Measurements from ENCODE around the gene MAPK8. TPM values are rescaled to one million over a fixed set of nuclear protein-coding genes. Genes with fewer than 3 reads are reported as not detected.
A peak's percentile ranks its signal among the peaks of the same experiment; 100 is the strongest.

The MAPK8 gene
- total and polyA plus RNA-seq, 9 of the 15 experiments (the other 6 are each of a cell fraction or from before 2014, with no cell fraction given) = 6.4 to 159 (median 71.0) TPM

DNA sequence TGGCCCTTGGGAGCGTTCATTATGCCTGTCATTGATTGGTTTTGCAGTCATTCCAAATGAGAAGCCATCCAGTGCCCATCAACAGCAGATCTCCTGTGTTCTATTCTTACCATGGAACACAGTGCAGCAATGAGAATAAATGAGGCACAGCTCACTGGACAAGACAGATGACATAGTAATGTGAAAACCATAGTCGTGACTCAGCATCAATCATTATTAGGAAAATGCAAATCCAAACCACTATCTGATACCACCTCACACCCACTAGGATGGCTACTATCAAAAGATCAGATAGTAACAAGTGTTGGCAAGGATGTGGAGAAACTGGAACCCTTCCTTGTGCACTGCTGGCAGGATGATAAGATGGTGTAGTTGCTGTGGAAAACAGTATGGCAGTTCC is 153.7 kb downstream of the MAPK8 start (continued):
- TF ChIP-seq PHB (CRISPR knock-in tag; IDR thresholded peaks at IDR 0.05) = no peak

DNA sequence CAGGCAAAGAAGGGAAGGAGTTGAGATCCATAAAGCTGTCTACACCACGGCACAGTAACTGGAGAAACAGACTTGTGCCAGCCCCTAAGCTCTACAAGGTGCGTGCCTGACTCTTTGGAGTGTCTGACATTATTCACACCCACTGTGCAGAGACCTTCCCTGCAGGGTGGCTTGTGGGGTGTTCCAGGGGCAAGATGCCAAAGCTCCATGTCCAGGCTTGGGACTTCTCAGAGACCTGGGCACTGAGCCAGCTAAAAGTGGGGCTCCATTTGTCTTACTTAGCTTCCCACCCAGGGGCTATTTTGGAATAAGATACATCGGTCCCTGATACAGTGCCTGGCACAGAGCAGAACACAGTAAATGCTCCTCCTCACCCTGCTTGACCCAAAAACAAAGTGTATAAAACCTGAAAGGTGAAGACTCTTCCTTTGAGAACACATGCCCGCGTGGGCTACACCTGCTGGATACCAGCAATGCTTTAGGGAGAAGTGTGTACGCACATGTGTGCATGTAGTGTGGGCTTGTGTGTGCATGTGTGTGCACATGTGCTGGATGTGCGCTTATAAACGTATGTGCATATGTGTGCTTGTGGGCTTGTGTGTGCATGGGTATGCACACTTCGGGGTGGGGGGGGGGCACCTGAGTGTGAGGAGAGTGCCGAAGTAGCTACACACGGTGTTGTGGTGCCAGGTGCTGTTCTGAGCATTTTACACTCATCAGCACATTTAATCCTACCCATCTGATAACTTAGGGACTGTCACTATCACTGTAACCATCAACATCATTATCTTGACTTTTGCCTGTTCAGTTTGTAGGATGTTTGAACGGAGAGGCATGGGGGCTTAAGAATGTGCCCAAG is 155.4 kb downstream of the MAPK8 start:
- POLR2A ChIA-PET = interaction anchor here (0.6 to 1.2 kb wide), 3 partner anchors 8 to 1338 kb away, joined by 3 to 4 read pairs (median 3); no protein-coding TSS in a partner anchor
- no peak overlapping the region for H2AFZ ChIP-seq (ENCODE audit: low read depth, low read length)
- H3K36me3 ChIP-seq (ENCODE audit: control insufficient read depth, insufficient read depth, low read length) = peaks cover 15% of the 10 kb centered on the region; the same call in 2 of the 3 replicates
- peak overlapping the region; percentile 9; the same call in 1 of the 3 replicates for H3K27ac ChIP-seq (ENCODE audit: extremely low read depth, low read depth, low read length)
- no peaks in the 10 kb centered on the region for H3K27me3 ChIP-seq (ENCODE audit: control insufficient read depth in 2 of 2, insufficient read depth in 2 of 2, low read length in 2 of 2)
- in situ Hi-C loops (cut with MboI) (no loop called here), intact Hi-C loops (cut with micrococcal nuclease) (no loop called here)
- ATAC-seq (no peak), DNase-seq (ENCODE audit: extremely low read depth in 1 of 4, low spot score in 3 of 4) (no peak), FAIRE-seq (no peak)
- no peak overlapping the region for H3K4me3 ChIP-seq
- H3K4me1 ChIP-seq (replicated peaks in 1 of 2; ENCODE audit: control insufficient read depth in 2 of 2, insufficient read depth in 2 of 2, low read length in 2 of 2) = peaks cover 64 to 81% of the 10 kb centered on the region in 2 experiments
- H4K20me1 ChIP-seq (replicated peaks; ENCODE audit: control insufficient read depth, insufficient read depth, low read length) = no peaks in the 10 kb centered on the region
- WGBS (ENCODE audit: insufficient coverage, low coverage, missing lambda C conversion rate) = 76% methylated on average over 12 of the region's 12 CpGs
- no peaks in the 10 kb centered on the region for H3K9me1 ChIP-seq (ENCODE audit: control insufficient read depth, insufficient read depth, low read length)
- H3K79me2 ChIP-seq (ENCODE audit: control insufficient read depth, insufficient read depth, low read length) = peaks cover 51% of the 10 kb centered on the region
- H3K9ac ChIP-seq (ENCODE audit: insufficient read depth in 1 of 2, low read depth in 2 of 2, low read length in 2 of 2) = peak overlapping the region in 1 of 2 experiments; percentile 76; a peak in 1 of 4 replicates
- CTCF ChIA-PET (ENCODE audit: low intra/inter-chr PET ratio) = no interaction called here
- H3K4me2 ChIP-seq (ENCODE audit: insufficient read depth, low read length) = no peak overlapping the region
- BruUV-seq (replicated peaks) = no TSS peak
- no peaks in the 10 kb centered on the region for H3K9me3 ChIP-seq (replicated peaks; ENCODE audit: control insufficient read depth, insufficient read depth, low read depth, low read length)
- no peak for TF ChIP-seq ZNF507 (tag; conservative IDR thresholded peaks at IDR 0.05)
- TF ChIP-seq ZNF124 (CRISPR knock-in tag; IDR thresholded peaks at IDR 0.05) = no peak
- TF ChIP-seq E2F3 (CRISPR knock-in tag; IDR thresholded peaks at IDR 0.05) = no peak
- no peak for TF ChIP-seq ZNF785 (CRISPR knock-in tag; IDR thresholded peaks at IDR 0.05)
- TF ChIP-seq BRD9 (IDR thresholded peaks at IDR 0.05; ENCODE audit: low read depth, partially characterized antibody) = no peak
- TF ChIP-seq HDAC3 (IDR thresholded peaks at IDR 0.05; ENCODE audit: borderline replicate concordance, partially characterized antibody) = no peak
- TF ChIP-seq ARID2 (IDR thresholded peaks at IDR 0.05) = no peak
- TF ChIP-seq, protein P1, sequence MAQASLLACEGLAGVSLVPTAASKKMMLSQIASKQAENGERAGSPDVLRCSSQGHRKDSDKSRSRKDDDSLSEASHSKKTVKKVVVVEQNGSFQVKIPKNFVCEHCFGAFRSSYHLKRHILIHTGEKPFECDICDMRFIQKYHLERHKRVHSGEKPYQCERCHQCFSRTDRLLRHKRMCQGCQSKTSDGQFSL (CRISPR knock-in tag; IDR thresholded peaks at IDR 0.05) = peak; percentile 49; the same call in 1 of the 2 replicates
- TF ChIP-seq, protein P1 (tag; IDR thresholded peaks at IDR 0.05) = 0 out of 4 replicates have a peak, but pooled peaks of 1 of the 2 experiments have one; percentile 31
- TF ChIP-seq, protein P2, sequence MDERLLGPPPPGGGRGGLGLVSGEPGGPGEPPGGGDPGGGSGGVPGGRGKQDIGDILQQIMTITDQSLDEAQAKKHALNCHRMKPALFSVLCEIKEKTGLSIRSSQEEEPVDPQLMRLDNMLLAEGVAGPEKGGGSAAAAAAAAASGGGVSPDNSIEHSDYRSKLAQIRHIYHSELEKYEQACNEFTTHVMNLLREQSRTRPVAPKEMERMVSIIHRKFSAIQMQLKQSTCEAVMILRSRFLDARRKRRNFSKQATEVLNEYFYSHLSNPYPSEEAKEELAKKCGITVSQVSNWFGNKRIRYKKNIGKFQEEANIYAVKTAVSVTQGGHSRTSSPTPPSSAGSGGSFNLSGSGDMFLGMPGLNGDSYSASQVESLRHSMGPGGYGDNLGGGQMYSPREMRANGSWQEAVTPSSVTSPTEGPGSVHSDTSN (CRISPR knock-in tag; IDR thresholded peaks at IDR 0.05; ENCODE audit: low read depth) = no peak
- TF ChIP-seq, protein P2 (tag; conservative IDR thresholded peaks at IDR 0.05; ENCODE audit: low read depth) = 0 out of 2 replicates have a peak, but pooled peaks have one; percentile 25
- no peak for TF ChIP-seq NELFE (IDR thresholded peaks at IDR 0.05; ENCODE audit: insufficient read depth, insufficient read length)
- TF ChIP-seq NFIC (IDR thresholded peaks at IDR 0.05) = peak; percentile 59
- TF ChIP-seq ASH1L (IDR thresholded peaks at IDR 0.05; ENCODE audit: borderline replicate concordance, low read depth, partially characterized antibody) = no peak

All from K562 (cell line).